Peyer's patch (tissue), 4 donors: ENCODE measurements around the gene SNRPA.

Source experiments
- CTCF ChIP-seq, 6 experiments: fragments of 450-650 bp in 4 of 6; fragments of 200-600 bp in 2 of 6; sonication (generic) in 1 of 6; IDR thresholded peaks; one replicate each; pipeline ENCODE4 v1.5.1; 2017 to 2019; ENCODE audit warnings: antibody characterized with exemption in 6 of 6, mild to moderate bottlenecking in 3 of 6, moderate library complexity in 1 of 6
- POLR2A ChIP-seq, 2 donors: fragments of 450-650 bp; IDR thresholded peaks; one replicate each; pipeline ENCODE4 v1.5.1; 2017; ENCODE audit warnings: antibody characterized with exemption in 2 of 2, mild to moderate bottlenecking in 2 of 2, moderate library complexity in 2 of 2

GRCh38 chr19:40800339-40800996 is 49.5 kb downstream of the SNRPA start:
- no peak for TF ChIP-seq CTCF (IDR thresholded peaks at IDR 0.05)
- TF ChIP-seq POLR2A (IDR thresholded peaks at IDR 0.05): no peak
